GM12873 (cell line): ENCODE results near the gene DHRS2.
A peak's percentile ranks its signal among the peaks of the same experiment; 100 is the strongest.

Experiments
- TF ChIP-seq, protein P1 (sequence below): IDR thresholded peaks from 2 replicates; pipeline ENCODE4 v1.5.1; 2012; ENCODE audit warnings: low read depth, mild to moderate bottlenecking, moderate library complexity, low read length, control low read depth; ENCODE audit not compliant: insufficient read depth; ENCODE audit errors: missing control alignments

Gene DHRS2

GRCh38 chr14:23636317-23637211 lies at the start of gene DHRS2:
TSS of gene DHRS2 (plus strand) at chr14:23636364. CDS start at chr14:23638865, 2,501 bp downstream.
- TF ChIP-seq, protein P1, sequence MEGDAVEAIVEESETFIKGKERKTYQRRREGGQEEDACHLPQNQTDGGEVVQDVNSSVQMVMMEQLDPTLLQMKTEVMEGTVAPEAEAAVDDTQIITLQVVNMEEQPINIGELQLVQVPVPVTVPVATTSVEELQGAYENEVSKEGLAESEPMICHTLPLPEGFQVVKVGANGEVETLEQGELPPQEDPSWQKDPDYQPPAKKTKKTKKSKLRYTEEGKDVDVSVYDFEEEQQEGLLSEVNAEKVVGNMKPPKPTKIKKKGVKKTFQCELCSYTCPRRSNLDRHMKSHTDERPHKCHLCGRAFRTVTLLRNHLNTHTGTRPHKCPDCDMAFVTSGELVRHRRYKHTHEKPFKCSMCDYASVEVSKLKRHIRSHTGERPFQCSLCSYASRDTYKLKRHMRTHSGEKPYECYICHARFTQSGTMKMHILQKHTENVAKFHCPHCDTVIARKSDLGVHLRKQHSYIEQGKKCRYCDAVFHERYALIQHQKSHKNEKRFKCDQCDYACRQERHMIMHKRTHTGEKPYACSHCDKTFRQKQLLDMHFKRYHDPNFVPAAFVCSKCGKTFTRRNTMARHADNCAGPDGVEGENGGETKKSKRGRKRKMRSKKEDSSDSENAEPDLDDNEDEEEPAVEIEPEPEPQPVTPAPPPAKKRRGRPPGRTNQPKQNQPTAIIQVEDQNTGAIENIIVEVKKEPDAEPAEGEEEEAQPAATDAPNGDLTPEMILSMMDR = no peak

DNA sequence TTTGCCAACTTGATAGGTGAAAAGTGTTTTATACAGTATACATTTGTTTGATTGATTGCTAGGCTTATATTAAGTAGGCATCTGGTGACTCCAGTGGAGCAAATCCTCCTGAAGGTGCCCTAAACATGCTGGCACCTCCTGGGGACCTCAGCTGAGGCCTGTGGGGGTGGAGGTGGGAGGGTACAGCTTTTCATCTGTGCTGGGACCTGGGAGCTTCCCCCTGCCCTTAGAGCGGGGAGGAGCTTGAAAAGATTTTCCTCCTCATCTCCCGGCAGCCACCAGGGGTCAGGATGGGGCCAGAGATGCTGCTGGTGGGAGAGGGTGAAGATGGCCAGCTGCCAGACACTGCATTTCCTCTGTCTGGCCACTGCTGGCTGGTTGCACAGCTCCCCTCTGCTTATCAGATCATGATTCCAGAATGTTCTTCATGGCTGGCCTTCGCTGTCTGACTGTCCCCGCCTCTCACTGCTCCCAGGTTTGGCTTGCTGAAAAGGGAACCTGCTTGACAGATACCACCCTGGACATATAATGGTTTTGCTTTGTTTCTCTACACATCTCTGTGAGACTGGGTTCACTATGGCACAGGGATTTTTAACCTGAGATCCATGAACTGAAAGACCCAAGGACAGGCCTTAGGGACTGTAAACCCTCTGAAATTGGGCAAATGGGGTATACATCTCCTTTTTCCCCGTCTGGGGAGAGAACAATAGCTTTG lies 47.1 kb upstream of the DHRS2 start:
- TF ChIP-seq, protein P1 = peak; percentile 95

GRCh38 chr14:23589606-23590005 lies 46.6 kb upstream of the DHRS2 start:
- TF ChIP-seq, protein P1 = no peak

DNA sequence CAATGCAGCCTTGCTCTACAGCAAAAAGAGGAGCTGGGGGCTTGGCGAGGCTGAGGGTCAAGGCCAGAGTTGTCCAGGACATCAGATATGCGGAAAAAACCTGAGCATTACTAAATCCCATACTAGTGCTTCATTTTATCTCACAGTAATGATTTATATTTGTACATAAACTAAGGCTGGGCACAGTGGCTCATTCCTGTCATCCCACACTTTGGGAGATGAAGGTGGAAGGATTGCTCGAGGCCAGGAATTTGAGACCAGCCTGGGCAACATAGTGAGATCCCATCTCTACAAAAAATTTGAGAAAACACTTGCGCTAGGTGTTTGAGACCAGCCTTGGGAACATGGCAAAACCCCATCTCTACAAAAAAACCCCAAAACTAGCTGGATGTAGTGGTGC lies 46.0 kb upstream of the DHRS2 start:
- TF ChIP-seq, protein P1 = no peak

- TF ChIP-seq, protein P1 = no peak
Measured at GRCh38 chr14:23600322-23600707, 35.8 kb upstream of the DHRS2 start.

DNA sequence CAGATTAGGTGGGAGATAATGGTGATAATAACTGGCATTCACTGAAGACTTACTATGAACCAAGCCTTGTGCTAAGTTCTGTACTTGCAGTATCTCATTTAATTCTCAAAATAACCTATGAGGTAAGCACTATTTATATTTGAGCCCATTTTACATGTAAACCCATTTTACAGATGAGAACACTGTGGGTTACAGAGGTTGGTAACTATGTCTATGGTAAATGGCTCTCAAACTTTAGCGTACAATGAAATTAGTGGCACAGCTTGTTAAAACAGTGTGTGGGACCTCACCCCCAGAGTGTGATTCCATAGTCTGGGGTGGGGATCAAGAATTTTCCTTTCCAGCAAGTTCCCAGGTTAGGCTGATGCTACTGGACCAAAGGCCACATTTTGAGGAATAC lies 35.4 kb upstream of the DHRS2 start:
- TF ChIP-seq, protein P1 = no peak

DNA sequence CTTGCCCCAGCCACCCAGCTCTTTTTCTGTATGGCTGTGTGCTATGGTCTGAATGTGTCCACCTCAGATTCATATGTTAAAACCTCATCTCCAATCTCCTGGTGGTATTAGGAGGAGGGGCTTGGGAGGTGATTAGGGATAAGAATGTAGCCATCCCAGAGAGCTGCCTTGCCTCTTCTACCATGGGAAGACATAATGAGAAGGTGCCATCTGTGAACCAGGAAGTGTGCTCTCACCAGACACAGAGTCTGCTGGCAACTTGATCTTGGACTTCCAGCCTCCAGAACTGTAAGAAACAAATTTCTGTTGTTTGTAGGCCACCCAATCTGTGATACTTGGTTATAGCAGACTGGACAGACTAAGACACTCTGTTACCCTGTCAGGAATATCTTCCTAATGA lies 34.7 kb upstream of the DHRS2 start:
- TF ChIP-seq, protein P1 = no peak
